Measurements from ENCODE around the gene NFIA.
"Not testable (repeated sequence)": the region's sequence is repeated elsewhere in the genome, so short reads cannot be mapped to it uniquely, and the experiment has no call there.

GRCh38 chr1:61126843-61127242 lies 44.5 kb downstream of the NFIA start:
- not testable (repeated sequence) for TF ChIP-seq CTCF, POLR2A, POLR2AphosphoS5 (IDR thresholded peaks at IDR 0.05)
